ENCODE measurements around the gene TMEM234. TPM values are rescaled to one million over a fixed set of nuclear protein-coding genes. Genes with fewer than 3 reads are reported as not detected.

TMEM234 gene
- total and polyA plus RNA-seq, 8 donors = 6.2 to 23.5 (median 8.7) TPM

GRCh38 chr1:32228771-32229170, 6.6 kb upstream of the TMEM234 start:
- Histone ChIP-seq H3K27ac (no peak overlapping the region), H3K36me3 (peaks cover 5 to 62% (median 34%) of the 10 kb centered on the region in 3 donors), H3K4me3 (no peak overlapping the region), H3K27me3 (no peaks in the 10 kb centered on the region), H3K9me3 (no peaks in the 10 kb centered on the region), H3K4me1 (peaks cover 0 to 1% (median 0%) of the 10 kb centered on the region in 3 donors)
- FAIRE-seq (no peak), DNase-seq (no peak), ATAC-seq (no peak)
- intact Hi-C loops (cut with DNase I) = no loop called here
- WGBS, 2 donors = 74 to 75% methylated on average over 3 of the region's 3 CpGs
- TF ChIP-seq CTCF (IDR thresholded peaks at IDR 0.05) = no peak

- FAIRE-seq (no peak), ATAC-seq (no peak)
Observed at GRCh38 chr1:32224285-32224684, 2.1 kb upstream of the TMEM234 start.

GRCh38 chr1:32223683-32224082, 1.5 kb upstream of the TMEM234 start:
- no peak for FAIRE-seq
- H3K9me3 ChIP-seq = no peaks in the 10 kb centered on the region
- peak overlapping the region in 2 of 4 donors; percentile 49 to 75 for H3K4me3 ChIP-seq
- H3K36me3 ChIP-seq = peaks cover 0 to 27% (median 9%) of the 10 kb centered on the region in 3 donors
- H3K27me3 ChIP-seq = no peaks in the 10 kb centered on the region
- ATAC-seq = no peak
- intact Hi-C loops (cut with DNase I) = no loop called here
- DNase-seq = no peak
- no peak for TF ChIP-seq CTCF (IDR thresholded peaks at IDR 0.05)
- H3K4me1 ChIP-seq = peaks cover 7 to 20% (median 15%) of the 10 kb centered on the region in 3 donors
- WGBS, 2 donors = 69 to 78% methylated on average over 3 of the region's 3 CpGs
- H3K27ac ChIP-seq = no peak overlapping the region

More at GRCh38 chr1:32224285-32224684, 2.1 kb upstream of the TMEM234 start:
- H3K27me3 ChIP-seq = no peaks in the 10 kb centered on the region
- intact Hi-C loops (cut with DNase I) = no loop called here
- peaks cover 7 to 20% (median 15%) of the 10 kb centered on the region in 3 donors for H3K4me1 ChIP-seq
- H3K36me3 ChIP-seq = peaks cover 0 to 32% (median 13%) of the 10 kb centered on the region in 3 donors
- DNase-seq = no peak
- no peak for TF ChIP-seq CTCF (IDR thresholded peaks at IDR 0.05)
- no peaks in the 10 kb centered on the region for H3K9me3 ChIP-seq
- no peak overlapping the region for H3K27ac ChIP-seq
- no peak overlapping the region for H3K4me3 ChIP-seq
- WGBS, 2 donors = 87 to 88% methylated on average over 4 of the region's 4 CpGs

GRCh38 chr1:32221581-32221979, 573 bp downstream of the TMEM234 start:
- peaks cover 0 to 15% (median 4%) of the 10 kb centered on the region in 3 donors for H3K36me3 ChIP-seq
- H3K9me3 ChIP-seq = no peaks in the 10 kb centered on the region
- peaks cover 7 to 20% (median 15%) of the 10 kb centered on the region in 3 donors for H3K4me1 ChIP-seq
- no peak for DNase-seq
- intact Hi-C loops (cut with DNase I) = no loop called here
- no peaks in the 10 kb centered on the region for H3K27me3 ChIP-seq
- H3K27ac ChIP-seq = peak overlapping the region; percentile 57 to 83 (median 74)
- H3K4me3 ChIP-seq = peak overlapping the region; percentile 49 to 88 (median 79)
- TF ChIP-seq CTCF (IDR thresholded peaks at IDR 0.05) = no peak
- WGBS, 2 donors = 2 to 3% methylated on average over 13 of the region's 13 CpGs
- no peak for FAIRE-seq
- ATAC-seq = no peak

- ATAC-seq = no peak
Observed at GRCh38 chr1:32220746-32221580, 1.2 kb downstream of the TMEM234 start.

More at GRCh38 chr1:32220746-32221580, 1.2 kb downstream of the TMEM234 start:
- no peaks in the 10 kb centered on the region for H3K9me3 ChIP-seq
- H3K27ac ChIP-seq = no peak overlapping the region
- H3K36me3 ChIP-seq = peaks cover 0 to 14% (median 0%) of the 10 kb centered on the region in 3 donors
- FAIRE-seq = no peak
- DNase-seq = no peak
- peak overlapping the region; percentile 49 to 88 (median 79) for H3K4me3 ChIP-seq
- 87 to 88% methylated on average over 4 of the region's 4 CpGs for WGBS, 2 donors
- H3K4me1 ChIP-seq = peaks cover 7 to 20% (median 15%) of the 10 kb centered on the region in 3 donors
- intact Hi-C loops (cut with DNase I) = no loop called here
- H3K27me3 ChIP-seq = no peaks in the 10 kb centered on the region
- no peak for TF ChIP-seq CTCF (IDR thresholded peaks at IDR 0.05)

All from pancreas (tissue), 10 donors.